ENCODE results near the gene PRDM10. TPM values are rescaled to one million over a fixed set of nuclear protein-coding genes. Genes with fewer than 3 reads are reported as not detected.
A peak's percentile ranks its signal among the peaks of the same experiment; 100 is the strongest.

The PRDM10 gene
- total and polyA plus RNA-seq, 2 donors: 4.4 to 4.7 TPM

- Histone ChIP-seq H3K4me1 (ENCODE audit: control insufficient read depth in 2 of 2, insufficient read depth in 2 of 2, low read length in 2 of 2) (peaks cover 8 to 28% of the 10 kb centered on the region in 2 donors), H3K4me3 (ENCODE audit: low read length in 2 of 2) (peak overlapping the region; percentile 74 to 93), H3K9me3 (ENCODE audit: control insufficient read depth in 2 of 2, insufficient read depth in 1 of 2, low read length in 1 of 2) (peaks cover 0 to 6% of the 10 kb centered on the region in 2 donors), H3K27ac (ENCODE audit: low read depth in 1 of 2, low read length in 1 of 2) (peak overlapping the region; percentile 95 to 98), H3K27me3 (ENCODE audit: control insufficient read depth in 2 of 2, insufficient read depth in 1 of 2, low read length in 1 of 2) (no peaks in the 10 kb centered on the region), H3K36me3 (ENCODE audit: control insufficient read depth in 2 of 2, insufficient read depth in 2 of 2, low read length in 1 of 2) (no peaks in the 10 kb centered on the region)
- peak; percentile 13 to 74 (median 43) for DNase-seq (ENCODE audit: low read depth in 6 of 9, low spot score in 9 of 9)
- WGBS: under 1% methylated on average over 90 of the region's 90 CpGs
These were observed 929 bp downstream of the PRDM10 start for GRCh38 chr11:130001461-130002351.

- no peak overlapping the region for H3K27ac ChIP-seq (ENCODE audit: low read depth in 1 of 2, low read length in 1 of 2)
- peaks cover 8 to 33% of the 10 kb centered on the region in 2 donors for H3K4me1 ChIP-seq (ENCODE audit: control insufficient read depth in 2 of 2, insufficient read depth in 2 of 2, low read length in 2 of 2)
- H3K9me3 ChIP-seq (ENCODE audit: control insufficient read depth in 2 of 2, insufficient read depth in 1 of 2, low read length in 1 of 2): peaks cover 0 to 6% of the 10 kb centered on the region in 2 donors
- H3K4me3 ChIP-seq (ENCODE audit: low read length in 2 of 2): peak overlapping the region; percentile 70 to 93
- no peaks in the 10 kb centered on the region for H3K27me3 ChIP-seq (ENCODE audit: control insufficient read depth in 2 of 2, insufficient read depth in 1 of 2, low read length in 1 of 2)
- no peak for DNase-seq (ENCODE audit: low read depth in 6 of 9, low spot score in 9 of 9)
- WGBS: 93% methylated on average over 18 of the region's 18 CpGs
- H3K36me3 ChIP-seq (ENCODE audit: control insufficient read depth in 2 of 2, insufficient read depth in 2 of 2, low read length in 1 of 2): no peaks in the 10 kb centered on the region
These were observed 2.0 kb downstream of the PRDM10 start for GRCh38 chr11:130000552-130001176.

- no peak overlapping the region for H3K4me3 ChIP-seq (ENCODE audit: low read length in 2 of 2)
- H3K27ac ChIP-seq (ENCODE audit: low read depth in 1 of 2, low read length in 1 of 2): no peak overlapping the region
- WGBS: 99% methylated on average over 4 of the region's 4 CpGs
- no peaks in the 10 kb centered on the region for H3K27me3 ChIP-seq (ENCODE audit: control insufficient read depth in 2 of 2, insufficient read depth in 1 of 2, low read length in 1 of 2)
- DNase-seq (ENCODE audit: low read depth in 6 of 9, low spot score in 9 of 9): no peak
- H3K36me3 ChIP-seq (ENCODE audit: control insufficient read depth in 2 of 2, insufficient read depth in 2 of 2, low read length in 1 of 2): no peaks in the 10 kb centered on the region
- H3K4me1 ChIP-seq (ENCODE audit: control insufficient read depth in 2 of 2, insufficient read depth in 2 of 2, low read length in 2 of 2): peaks cover 6 to 27% of the 10 kb centered on the region in 2 donors
- H3K9me3 ChIP-seq (ENCODE audit: control insufficient read depth in 2 of 2, insufficient read depth in 1 of 2, low read length in 1 of 2): peaks cover 0 to 6% of the 10 kb centered on the region in 2 donors
These were observed 3.2 kb downstream of the PRDM10 start for GRCh38 chr11:129999407-129999806.

GRCh38 chr11:129998905-129999304, 3.7 kb downstream of the PRDM10 start:
- Histone ChIP-seq H3K9me3 (ENCODE audit: control insufficient read depth in 2 of 2, insufficient read depth in 1 of 2, low read length in 1 of 2) (peaks cover 0 to 6% of the 10 kb centered on the region in 2 donors), H3K36me3 (ENCODE audit: control insufficient read depth in 2 of 2, insufficient read depth in 2 of 2, low read length in 1 of 2) (no peaks in the 10 kb centered on the region), H3K27ac (ENCODE audit: low read depth in 1 of 2, low read length in 1 of 2) (no peak overlapping the region), H3K4me1 (ENCODE audit: control insufficient read depth in 2 of 2, insufficient read depth in 2 of 2, low read length in 2 of 2) (peaks cover 6 to 22% of the 10 kb centered on the region in 2 donors), H3K4me3 (ENCODE audit: low read length in 2 of 2) (no peak overlapping the region), H3K27me3 (ENCODE audit: control insufficient read depth in 2 of 2, insufficient read depth in 1 of 2, low read length in 1 of 2) (no peaks in the 10 kb centered on the region)
- DNase-seq (ENCODE audit: low read depth in 6 of 9, low spot score in 9 of 9): no peak
- 97% methylated on average over 7 of the region's 7 CpGs for WGBS

- Histone ChIP-seq H3K27ac (ENCODE audit: low read depth in 1 of 2, low read length in 1 of 2) (no peak overlapping the region), H3K27me3 (ENCODE audit: control insufficient read depth in 2 of 2, insufficient read depth in 1 of 2, low read length in 1 of 2) (no peaks in the 10 kb centered on the region), H3K36me3 (ENCODE audit: control insufficient read depth in 2 of 2, insufficient read depth in 2 of 2, low read length in 1 of 2) (no peaks in the 10 kb centered on the region), H3K9me3 (ENCODE audit: control insufficient read depth in 2 of 2, insufficient read depth in 1 of 2, low read length in 1 of 2) (peaks cover 0 to 6% of the 10 kb centered on the region in 2 donors), H3K4me3 (ENCODE audit: low read length in 2 of 2) (no peak overlapping the region), H3K4me1 (ENCODE audit: control insufficient read depth in 2 of 2, insufficient read depth in 2 of 2, low read length in 2 of 2) (peaks cover 6 to 18% of the 10 kb centered on the region in 2 donors)
- WGBS: 90% methylated on average over 1 of the region's 1 CpG
- DNase-seq (ENCODE audit: low read depth in 6 of 9, low spot score in 9 of 9): no peak
These were observed 4.5 kb downstream of the PRDM10 start for GRCh38 chr11:129998107-129998506.

GRCh38 chr11:129997513-129997912, 5.1 kb downstream of the PRDM10 start:
- Histone ChIP-seq H3K9me3 (ENCODE audit: control insufficient read depth in 2 of 2, insufficient read depth in 1 of 2, low read length in 1 of 2) (peaks cover 0 to 6% of the 10 kb centered on the region in 2 donors), H3K4me3 (ENCODE audit: low read length in 2 of 2) (no peak overlapping the region), H3K27ac (ENCODE audit: low read depth in 1 of 2, low read length in 1 of 2) (no peak overlapping the region), H3K27me3 (ENCODE audit: control insufficient read depth in 2 of 2, insufficient read depth in 1 of 2, low read length in 1 of 2) (no peaks in the 10 kb centered on the region), H3K4me1 (ENCODE audit: control insufficient read depth in 2 of 2, insufficient read depth in 2 of 2, low read length in 2 of 2) (peaks cover 6 to 18% of the 10 kb centered on the region in 2 donors), H3K36me3 (ENCODE audit: control insufficient read depth in 2 of 2, insufficient read depth in 2 of 2, low read length in 1 of 2) (no peaks in the 10 kb centered on the region)
- DNase-seq (ENCODE audit: low read depth in 6 of 9, low spot score in 9 of 9): no peak
- WGBS: 92% methylated on average over 2 of the region's 2 CpGs

GRCh38 chr11:129996113-129996870, 6.3 kb downstream of the PRDM10 start:
- no peak overlapping the region for H3K27ac ChIP-seq (ENCODE audit: low read depth in 1 of 2, low read length in 1 of 2)
- H3K27me3 ChIP-seq (ENCODE audit: control insufficient read depth in 2 of 2, insufficient read depth in 1 of 2, low read length in 1 of 2): no peaks in the 10 kb centered on the region
- no peak for DNase-seq (ENCODE audit: low read depth in 6 of 9, low spot score in 9 of 9)
- H3K4me3 ChIP-seq (ENCODE audit: low read length in 2 of 2): no peak overlapping the region
- peaks cover 5 to 16% of the 10 kb centered on the region in 2 donors for H3K4me1 ChIP-seq (ENCODE audit: control insufficient read depth in 2 of 2, insufficient read depth in 2 of 2, low read length in 2 of 2)
- H3K9me3 ChIP-seq (ENCODE audit: control insufficient read depth in 2 of 2, insufficient read depth in 1 of 2, low read length in 1 of 2): peaks cover 0 to 6% of the 10 kb centered on the region in 2 donors
- H3K36me3 ChIP-seq (ENCODE audit: control insufficient read depth in 2 of 2, insufficient read depth in 2 of 2, low read length in 1 of 2): no peaks in the 10 kb centered on the region
- WGBS: 89% methylated on average over 12 of the region's 12 CpGs

GRCh38 chr11:129995163-129995562, 7.5 kb downstream of the PRDM10 start:
- Histone ChIP-seq H3K4me3 (ENCODE audit: low read length in 2 of 2) (no peak overlapping the region), H3K27ac (ENCODE audit: low read depth in 1 of 2, low read length in 1 of 2) (no peak overlapping the region), H3K36me3 (ENCODE audit: control insufficient read depth in 2 of 2, insufficient read depth in 2 of 2, low read length in 1 of 2) (no peaks in the 10 kb centered on the region), H3K9me3 (ENCODE audit: control insufficient read depth in 2 of 2, insufficient read depth in 1 of 2, low read length in 1 of 2) (peaks cover 0 to 6% of the 10 kb centered on the region in 2 donors), H3K4me1 (ENCODE audit: control insufficient read depth in 2 of 2, insufficient read depth in 2 of 2, low read length in 2 of 2) (peaks cover 0 to 9% of the 10 kb centered on the region in 2 donors), H3K27me3 (ENCODE audit: control insufficient read depth in 2 of 2, insufficient read depth in 1 of 2, low read length in 1 of 2) (no peaks in the 10 kb centered on the region)
- WGBS: 97% methylated on average over 4 of the region's 4 CpGs
- DNase-seq (ENCODE audit: low read depth in 6 of 9, low spot score in 9 of 9): no peak

All from thymus (tissue), 11 donors.